GM12878 (cell line): ENCODE measurements around the gene SGMS1. TPM values are rescaled to one million over a fixed set of nuclear protein-coding genes. Genes with fewer than 3 reads are reported as not detected.

Experiments
- ATAC-seq: fragments of 200-7000 bp; cut with Tn5 transposase; 3 replicates; pipeline ENCODE4 v1.9.1; 2020; ENCODE audit warnings: mild to moderate bottlenecking, moderate library complexity
- BruUV-seq: library from RNA; stranded (reverse); fragments of 400-500 nt; replicated peaks from 2 replicates; lab custom pipeline; 2021; lab: Mats Ljungman, UMichigan
- CTCF ChIA-PET: fragments of 300-600 bp; sonication (Branson Sonifier 250); formaldehyde crosslinking; extraction: SDS; loops from one replicate; lab custom pipeline; 2021; ENCODE audit warnings: inconsistent platforms; lab: Yijun Ruan, JAX
- POLR2A ChIA-PET: fragments of 350-600 bp; formaldehyde crosslinking; extraction: SDS; loops from one replicate; lab custom pipeline; 2021; ENCODE audit warnings: inconsistent platforms; lab: Charles Lee
- RAD21 ChIA-PET: fragments of 300-600 bp; sonication (Branson Sonifier 250); formaldehyde crosslinking; loops from one replicate; lab custom pipeline; 2023; ENCODE audit warnings: antibody characterized with exemption; ENCODE audit not compliant: unreplicated experiment; lab: Charles Lee
- SMC1A ChIA-PET: fragments of 300-600 bp; sonication (Branson Sonifier 250); formaldehyde crosslinking; loops from one replicate; lab custom pipeline; 2023; ENCODE audit not compliant: unreplicated experiment, uncharacterized antibody; lab: Charles Lee
- DNase-seq: peaks from one replicate; pipeline ENCODE4 v3.0.0-alpha.2; 2011; ENCODE audit warnings: low read depth, low spot score
- FAIRE-seq: peaks from 3 replicates; lab custom pipeline; 2011; peaks lifted over from hg19 to GRCh38; lab: Jason Lieb, UNC
- H2AFZ ChIP-seq: 2 replicates; pipeline ENCODE4 v1.6.0; 2011; ENCODE audit warnings: low read depth, low read length, control low read depth; ENCODE audit not compliant: control insufficient read depth
- H3K27ac ChIP-seq: 2 replicates; pipeline ENCODE4 v1.5.1; 2011; ENCODE audit warnings: control low read depth; ENCODE audit not compliant: control insufficient read depth, insufficient read depth
- H3K27me3 ChIP-seq, 2 experiments: replicated peaks in 1 of 2; 2 replicates each; pipeline versions ENCODE4 v1.6.0 to v1.6.1; 2011; ENCODE audit warnings: low read length in 1 of 2; ENCODE audit not compliant: control insufficient read depth in 2 of 2, insufficient read depth in 2 of 2
- H3K36me3 ChIP-seq, 2 experiments: 2 replicates each; pipeline ENCODE4 v1.5.1; 2011; ENCODE audit warnings: low read length in 1 of 2; ENCODE audit not compliant: control insufficient read depth in 2 of 2, insufficient read depth in 2 of 2
- H3K4me1 ChIP-seq: 2 replicates; pipeline ENCODE4 v1.6.1; 2011; ENCODE audit warnings: mild to moderate bottlenecking, low read length, moderate library complexity, mixed read lengths; ENCODE audit not compliant: control insufficient read depth, insufficient read depth
- H3K4me2 ChIP-seq: 2 replicates; pipeline ENCODE4 v1.6.0; 2011; ENCODE audit warnings: control low read depth; ENCODE audit not compliant: control insufficient read depth, insufficient read depth
- H3K4me3 ChIP-seq: fragments of 200-600 bp; sonication (generic); 2 replicates; pipeline ENCODE4 v1.5.1; 2016
- H3K79me2 ChIP-seq: 2 replicates; pipeline ENCODE4 v1.6.0; 2011; ENCODE audit warnings: low read length; ENCODE audit not compliant: control insufficient read depth, insufficient read depth
- H3K9ac ChIP-seq: 2 replicates; pipeline ENCODE4 v1.8.0; 2011; ENCODE audit warnings: low read length, control low read depth, mixed read lengths; ENCODE audit not compliant: control insufficient read depth, insufficient read depth
- H3K9me3 ChIP-seq: replicated peaks from 3 replicates; pipeline ENCODE4 v1.5.1; 2011; ENCODE audit warnings: mild to moderate bottlenecking, low read length; ENCODE audit not compliant: control insufficient read depth, insufficient read depth
- H4K20me1 ChIP-seq: 2 replicates; pipeline ENCODE4 v1.6.0; 2011; ENCODE audit not compliant: control insufficient read depth, insufficient read depth
- ASH2L ChIP-seq: fragments of 300-600, 200-600 bp; sonication (generic); IDR thresholded peaks from 2 replicates; pipeline ENCODE4 v1.6.1; 2017; ENCODE audit warnings: low read depth, mild to moderate bottlenecking, borderline replicate concordance
- BCLAF1 ChIP-seq: fragments of 450-650 bp; IDR thresholded peaks from 2 replicates; pipeline ENCODE4 v1.6.1; 2017; ENCODE audit warnings: antibody characterized with exemption, mild to moderate bottlenecking, moderate library complexity
- CREB1 ChIP-seq: IDR thresholded peaks from 2 replicates; pipeline ENCODE4 v1.6.1; 2012; ENCODE audit warnings: low read depth, mild to moderate bottlenecking, inconsistent platforms
- POLR2AphosphoS5 ChIP-seq: IDR thresholded peaks from 2 replicates; pipeline ENCODE4 v1.6.1; 2011; ENCODE audit warnings: mild to moderate bottlenecking, low read length, inconsistent platforms
- POU2F2 ChIP-seq: IDR thresholded peaks from 3 replicates; pipeline ENCODE4 v1.6.1; 2011; ENCODE audit warnings: low read depth, mild to moderate bottlenecking, low read length, borderline replicate concordance
- RAD21 ChIP-seq: IDR thresholded peaks from 2 replicates; pipeline ENCODE4 v1.6.1; 2011; ENCODE audit warnings: mild to moderate bottlenecking, low read depth, low read length, moderate library complexity; ENCODE audit not compliant: insufficient read depth
- SMAD5 ChIP-seq: IDR thresholded peaks from 2 replicates; pipeline ENCODE4 v1.6.1; 2016; ENCODE audit warnings: antibody characterized with exemption, low read depth
- SMC3 ChIP-seq: IDR thresholded peaks from 2 replicates; pipeline ENCODE4 v1.6.1; 2011; ENCODE audit warnings: low read length, improper control_type of control experiment, borderline replicate concordance
- STAT1 ChIP-seq: fragments of 450-650 bp; conservative IDR thresholded peaks from 2 replicates; pipeline ENCODE4 v1.6.1; 2014; ENCODE audit warnings: antibody characterized with exemption, mild to moderate bottlenecking
- ZNF24 ChIP-seq: fragments of 450-650 bp; IDR thresholded peaks from 2 replicates; pipeline ENCODE4 v1.6.1; 2017; ENCODE audit warnings: antibody characterized with exemption, mild to moderate bottlenecking
- ZNF687 ChIP-seq: fragments of 450-650 bp; IDR thresholded peaks from 2 replicates; pipeline ENCODE4 v1.6.1; 2017; ENCODE audit warnings: mild to moderate bottlenecking, moderate library complexity
- WGBS: methylation state at CpG from one replicate; pipeline ENCODE4 v1.1.6; 2016; ENCODE audit warnings: low lambda C conversion rate; ENCODE audit not compliant: insufficient replicate concordance, insufficient coverage; ENCODE audit errors: missing lambda C conversion rate; 5-methylcytosine and 5-hydroxymethylcytosine counted together
- in situ Hi-C: fragments of 300-500 bp; cut with MboI; formaldehyde crosslinking; loops from 9 replicates; pipeline ENCODE4 v1.14.3; 2018; ENCODE audit warnings: mixed read lengths
- intact Hi-C: fragments of 100-400 bp; cut with micrococcal nuclease; formaldehyde crosslinking; loops from one replicate; pipeline ENCODE4 v1.14.2; 2022; ENCODE audit not compliant: unreplicated experiment
- polyA plus RNA-seq, 11 experiments: library from polyadenylated mRNA; depleted of rRNA in 4 of 11; unstranded in 6 of 11; stranded (reverse) in 5 of 11; fragments of >200 nt; fragmentation: Nextera tagmentation in 4 of 11; fragmentation: Illumina TruSeq in 1 of 11; extraction: Ambion mirVana in 4 of 11; extraction: Trizol in 1 of 11; gene quantifications; 1 replicate in 1 of 11; 2 replicates in 10 of 11; pipeline versions ENCODE4 v1.2.1 to v1.2.3, GENCODE V29; 2011 to 2016; ENCODE audit warnings: inconsistent platforms in 2 of 11, missing spikeins in 2 of 11, low read depth in 1 of 11
- total RNA-seq, 4 experiments: library from RNA; depleted of rRNA in 3 of 4; stranded (reverse); fragments of >200 nt in 3 of 4; fragmentation: Illumina TruSeq in 1 of 4; extraction: Trizol in 1 of 4; gene quantifications; 2 replicates each; pipeline versions ENCODE4 v1.2.1 to v1.2.3, GENCODE V29; 2013 to 2021

The SGMS1 gene
- total and polyA plus RNA-seq, 10 of the 15 experiments (the other 5 are each of a cell fraction or from before 2014, with no cell fraction given): 1.4 to 14.5 (median 4.9) TPM

GRCh38 chr10:50622706-50623662 is 772 bp downstream of the SGMS1 start (continued):
- TF ChIP-seq BCLAF1 (no peak), POLR2AphosphoS5 (peak; percentile 25; the same call in 1 of the 2 replicates)

GRCh38 chr10:50621968-50622705 is 1.6 kb downstream of the SGMS1 start:
- peaks cover 5% of the 10 kb centered on the region for H3K4me1 ChIP-seq
- intact Hi-C loops: loop anchor here (2.0 to 5.0 kb wide), 2 partner anchors 83 to 260 kb away; no protein-coding TSS in a partner anchor
- H2AFZ ChIP-seq: peak overlapping the region; percentile 20
- peak; percentile 47 for FAIRE-seq
- ChIA-PET SMC1A (interaction anchor here (0.7 to 6.2 kb wide), 41 partner anchors 9 to 361 kb away, joined by 3 to 45 read pairs (median 6); no protein-coding TSS in a partner anchor), RAD21 (interaction anchor here (0.6 to 3.4 kb wide), 32 partner anchors 9 to 361 kb away, joined by 3 to 22 read pairs (median 4); no protein-coding TSS in a partner anchor), CTCF (interaction anchor here (0.7 to 4.6 kb wide), 29 partner anchors 9 to 346 kb away, joined by 3 to 31 read pairs (median 5); no protein-coding TSS in a partner anchor), POLR2A (interaction anchor here (0.9 to 2.0 kb wide), 11 partner anchors 17 to 262 kb away, joined by 3 to 10 read pairs (median 4); no protein-coding TSS in a partner anchor)
- peak overlapping the region; percentile 97 for H3K4me2 ChIP-seq
- no peaks in the 10 kb centered on the region for H3K27me3 ChIP-seq
- no peaks in the 10 kb centered on the region for H3K9me3 ChIP-seq
- peak overlapping the region; percentile 98 for H3K27ac ChIP-seq
- DNase-seq: peak; percentile 83
- TSS peak; percentile 40 for BruUV-seq
- H3K79me2 ChIP-seq: peaks cover 54% of the 10 kb centered on the region
- in situ Hi-C loops: no loop called here
- H4K20me1 ChIP-seq: no peaks in the 10 kb centered on the region
- peak overlapping the region; percentile 86 for H3K4me3 ChIP-seq
- peak overlapping the region; percentile 97 for H3K9ac ChIP-seq
- peak; percentile 24 for ATAC-seq
- 3% methylated on average over 21 of the region's 21 CpGs for WGBS
- no peaks in the 10 kb centered on the region for H3K36me3 ChIP-seq
- TF ChIP-seq POU2F2 (no peak), CREB1 (no peak; the same call in 1 of the 2 replicates), SMC3 (peak; percentile 34), RAD21 (peak; percentile 35), ASH2L (no peak), ZNF687 (peak; percentile 22; the same call in 1 of the 2 replicates), SMAD5 (no peak), STAT1 (no peak), ZNF24 (no peak)
